ENCODE results near the gene PPP6R3.
"Not testable (repeated sequence)": the region's sequence is repeated elsewhere in the genome, so short reads cannot be mapped to it uniquely, and the experiment has no call there.

Gene PPP6R3

DNA sequence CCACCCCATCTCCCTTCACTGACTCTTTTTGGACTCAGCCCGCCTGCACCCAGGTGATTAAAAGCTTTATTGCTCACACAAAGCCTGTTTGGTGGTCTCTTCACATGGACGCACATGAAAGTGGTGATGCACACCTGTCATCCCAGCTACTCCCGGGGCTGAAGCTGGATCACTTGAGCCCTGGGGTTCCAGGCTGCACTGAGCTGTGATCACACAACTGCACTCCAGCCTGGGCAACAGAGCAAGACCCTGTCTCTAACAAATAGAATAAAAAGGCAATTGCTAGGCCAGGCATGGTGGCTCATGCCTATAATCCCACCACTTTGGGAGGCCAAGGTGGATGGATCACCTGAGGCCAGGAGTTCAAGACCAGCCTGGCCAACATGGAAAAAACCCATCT is 178.8 kb downstream of the PPP6R3 start:
- H3K4me3 ChIP-seq (ENCODE audit: low read depth, low read length); DNase-seq (ENCODE audit: low read depth): not testable (repeated sequence)

DNA sequence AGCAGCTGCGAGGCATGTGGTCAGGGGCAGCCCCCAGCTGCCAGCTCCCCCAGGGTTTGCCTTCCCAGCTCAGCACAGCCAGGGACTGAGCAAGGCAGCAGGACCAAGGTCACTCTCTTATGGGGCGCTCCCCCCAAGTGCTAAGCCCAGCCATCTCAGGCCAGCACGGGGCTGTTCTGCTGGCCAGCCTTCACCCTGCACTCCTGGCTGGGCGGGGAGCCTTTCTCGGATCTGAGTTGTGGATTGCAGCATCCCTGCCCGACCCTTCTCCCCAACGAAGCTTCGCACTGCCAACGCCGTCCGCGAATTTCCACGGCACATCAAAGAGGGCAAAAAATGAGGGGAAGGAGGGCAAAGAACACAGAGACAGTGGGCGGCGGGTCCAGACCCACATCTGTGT is 181.3 kb downstream of the PPP6R3 start:
- DNase-seq (ENCODE audit: low read depth), result no peak
- TF ChIP-seq, protein P1, sequence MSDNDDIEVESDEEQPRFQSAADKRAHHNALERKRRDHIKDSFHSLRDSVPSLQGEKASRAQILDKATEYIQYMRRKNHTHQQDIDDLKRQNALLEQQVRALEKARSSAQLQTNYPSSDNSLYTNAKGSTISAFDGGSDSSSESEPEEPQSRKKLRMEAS (IDR thresholded peaks at IDR 0.05; ENCODE audit: low read depth, low read length), result no peak
- TF ChIP-seq, protein P2, sequence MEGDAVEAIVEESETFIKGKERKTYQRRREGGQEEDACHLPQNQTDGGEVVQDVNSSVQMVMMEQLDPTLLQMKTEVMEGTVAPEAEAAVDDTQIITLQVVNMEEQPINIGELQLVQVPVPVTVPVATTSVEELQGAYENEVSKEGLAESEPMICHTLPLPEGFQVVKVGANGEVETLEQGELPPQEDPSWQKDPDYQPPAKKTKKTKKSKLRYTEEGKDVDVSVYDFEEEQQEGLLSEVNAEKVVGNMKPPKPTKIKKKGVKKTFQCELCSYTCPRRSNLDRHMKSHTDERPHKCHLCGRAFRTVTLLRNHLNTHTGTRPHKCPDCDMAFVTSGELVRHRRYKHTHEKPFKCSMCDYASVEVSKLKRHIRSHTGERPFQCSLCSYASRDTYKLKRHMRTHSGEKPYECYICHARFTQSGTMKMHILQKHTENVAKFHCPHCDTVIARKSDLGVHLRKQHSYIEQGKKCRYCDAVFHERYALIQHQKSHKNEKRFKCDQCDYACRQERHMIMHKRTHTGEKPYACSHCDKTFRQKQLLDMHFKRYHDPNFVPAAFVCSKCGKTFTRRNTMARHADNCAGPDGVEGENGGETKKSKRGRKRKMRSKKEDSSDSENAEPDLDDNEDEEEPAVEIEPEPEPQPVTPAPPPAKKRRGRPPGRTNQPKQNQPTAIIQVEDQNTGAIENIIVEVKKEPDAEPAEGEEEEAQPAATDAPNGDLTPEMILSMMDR (IDR thresholded peaks at IDR 0.05; ENCODE audit: low read depth, low read length), result no peak
- TF ChIP-seq POLR2A (IDR thresholded peaks at IDR 0.05; ENCODE audit: extremely low read depth, insufficient read length) (no peak), MYC (IDR thresholded peaks at IDR 0.05; ENCODE audit: low read depth, low read length) (no peak)
- no peak overlapping the region for H3K4me3 ChIP-seq (ENCODE audit: low read depth, low read length)

DNA sequence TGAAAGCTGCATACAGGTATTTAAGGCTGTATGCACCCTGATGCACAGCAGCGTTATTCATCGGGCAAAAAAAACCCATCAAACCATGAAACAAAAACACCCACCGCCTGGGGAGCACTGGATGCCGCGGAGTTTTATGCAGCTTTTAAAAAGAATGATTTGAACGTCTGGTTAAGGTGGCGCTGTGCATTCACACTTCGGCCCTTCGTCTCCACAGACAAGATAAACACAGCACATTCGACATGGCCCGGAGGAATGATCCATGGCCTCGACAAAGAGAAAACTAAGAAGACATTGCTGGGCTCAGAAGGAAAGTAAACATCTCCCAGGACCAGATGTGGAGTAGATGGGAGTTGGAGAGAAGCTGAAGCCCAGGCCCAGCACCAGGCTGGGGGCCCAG is 183.0 kb downstream of the PPP6R3 start:
- TF ChIP-seq MYC (IDR thresholded peaks at IDR 0.05; ENCODE audit: low read depth, low read length), result no peak
- no peak for TF ChIP-seq POLR2A (IDR thresholded peaks at IDR 0.05; ENCODE audit: extremely low read depth, insufficient read length)
- TF ChIP-seq, protein P2 (IDR thresholded peaks at IDR 0.05; ENCODE audit: low read depth, low read length), result no peak
- TF ChIP-seq, protein P1 (IDR thresholded peaks at IDR 0.05; ENCODE audit: low read depth, low read length), result no peak
- no peak overlapping the region for H3K4me3 ChIP-seq (ENCODE audit: low read depth, low read length)
- no peak for DNase-seq (ENCODE audit: low read depth)

DNA sequence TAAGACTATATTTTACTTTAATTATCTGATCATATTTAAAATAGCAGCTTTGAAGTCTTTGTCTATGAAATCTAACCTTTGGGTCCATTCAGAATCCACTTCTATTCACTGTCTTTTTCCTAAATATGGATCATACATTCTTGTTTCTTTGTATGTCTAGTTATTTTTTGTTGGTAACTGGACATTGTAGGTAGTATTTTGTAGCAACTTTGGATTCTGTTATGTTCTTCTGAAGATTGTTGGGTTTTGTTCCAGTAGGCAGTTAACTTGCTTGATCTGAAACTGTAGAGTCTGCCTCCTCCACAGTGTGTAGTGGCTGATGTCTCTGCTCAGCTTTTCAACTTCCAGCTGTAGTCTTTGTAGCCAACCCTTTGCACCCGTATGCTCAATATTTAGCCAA is 186.3 kb downstream of the PPP6R3 start:
- TF ChIP-seq, protein P1 (IDR thresholded peaks at IDR 0.05; ENCODE audit: low read depth, low read length), result no peak
- TF ChIP-seq MYC (IDR thresholded peaks at IDR 0.05; ENCODE audit: low read depth, low read length), result no peak
- TF ChIP-seq, protein P2 (IDR thresholded peaks at IDR 0.05; ENCODE audit: low read depth, low read length), result no peak
- no peak for TF ChIP-seq POLR2A (IDR thresholded peaks at IDR 0.05; ENCODE audit: extremely low read depth, insufficient read length)
- DNase-seq (ENCODE audit: low read depth), result no peak
- H3K4me3 ChIP-seq (ENCODE audit: low read depth, low read length), result no peak overlapping the region

DNA sequence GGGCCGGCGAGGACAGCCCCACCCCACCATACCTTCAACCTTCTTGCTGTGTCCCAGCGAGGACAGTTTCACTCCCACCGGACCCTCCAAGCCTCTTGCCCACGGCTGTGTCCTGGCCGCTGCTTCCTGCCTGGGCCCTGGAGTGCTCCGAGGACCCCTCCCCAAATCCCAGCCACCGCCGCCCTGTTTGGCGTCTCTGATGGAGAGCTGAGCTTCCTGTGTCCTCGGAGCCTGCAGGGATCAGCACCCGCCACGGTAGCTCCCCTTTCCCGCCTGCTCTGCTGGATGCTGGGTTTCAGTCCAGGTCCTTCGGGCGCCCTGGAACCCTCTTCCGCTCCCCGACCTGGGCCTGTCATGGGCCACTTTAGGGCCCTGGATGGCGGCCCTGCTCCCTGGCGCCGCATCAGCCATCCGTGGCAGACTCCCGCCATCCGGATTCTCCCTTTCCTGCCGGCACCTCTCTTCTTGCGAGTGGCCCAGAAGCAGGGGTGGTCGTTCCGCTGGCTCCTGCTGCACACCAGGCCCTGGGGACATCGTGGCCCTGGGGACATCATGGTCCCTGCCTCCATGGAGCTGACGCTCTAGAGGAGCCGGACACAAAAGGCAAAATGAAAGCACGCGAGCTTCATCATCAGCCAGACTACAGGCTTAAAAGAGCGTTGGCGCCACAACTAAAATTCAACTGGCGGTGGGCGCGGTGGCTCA is 189.5 kb downstream of the PPP6R3 start:
- no peak for DNase-seq (ENCODE audit: low read depth)
- H3K4me3 ChIP-seq (ENCODE audit: low read depth, low read length), result no peak overlapping the region
- no peak for TF ChIP-seq POLR2A (IDR thresholded peaks at IDR 0.05; ENCODE audit: extremely low read depth, insufficient read length)
- TF ChIP-seq, protein P2 (IDR thresholded peaks at IDR 0.05; ENCODE audit: low read depth, low read length), result no peak

DNA sequence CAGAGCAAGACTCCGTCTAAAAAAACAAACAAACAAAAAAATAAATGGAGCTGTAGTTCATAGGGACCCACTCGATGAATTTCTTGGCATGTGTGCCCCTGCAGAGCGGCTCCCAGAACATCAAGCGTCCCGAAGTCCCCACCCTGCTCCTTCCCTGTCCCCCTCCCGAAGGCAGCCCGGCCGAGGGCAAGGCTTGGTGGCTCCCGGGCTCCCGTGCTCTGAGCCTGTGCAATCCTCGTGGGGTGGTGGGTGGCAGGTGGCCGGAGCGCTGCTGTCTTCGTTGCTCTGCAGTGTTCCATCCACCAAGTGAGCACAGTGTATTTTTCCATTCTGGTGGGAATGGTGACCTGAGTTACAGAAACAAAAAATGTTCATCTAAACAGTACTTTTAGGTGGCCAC is 190.2 kb downstream of the PPP6R3 start:
- H3K4me3 ChIP-seq (ENCODE audit: low read depth, low read length), result no peak overlapping the region
- TF ChIP-seq, protein P2 (IDR thresholded peaks at IDR 0.05; ENCODE audit: low read depth, low read length), result no peak
- no peak for TF ChIP-seq MYC (IDR thresholded peaks at IDR 0.05; ENCODE audit: low read depth, low read length)
- no peak for TF ChIP-seq POLR2A (IDR thresholded peaks at IDR 0.05; ENCODE audit: extremely low read depth, insufficient read length)
- DNase-seq (ENCODE audit: low read depth), result no peak
